B cell (primary cell): ENCODE data around the gene TMEM266.

Experiments used
- EZH2 ChIP-seq: IDR thresholded peaks from 2 replicates; pipeline ENCODE4 v1.6.1; 2012; ENCODE audit warnings: borderline replicate concordance, low read depth, mild to moderate bottlenecking, moderate library complexity, low read length; ENCODE audit not compliant: insufficient read depth, poor library complexity, severe bottlenecking
- TF ChIP-seq, protein P1 (sequence below): fragments of 200-600 bp; IDR thresholded peaks from one replicate; pipeline ENCODE4 v1.8.0; 2022; ENCODE audit warnings: antibody characterized with exemption, mild to moderate bottlenecking

- TF ChIP-seq, protein P1, sequence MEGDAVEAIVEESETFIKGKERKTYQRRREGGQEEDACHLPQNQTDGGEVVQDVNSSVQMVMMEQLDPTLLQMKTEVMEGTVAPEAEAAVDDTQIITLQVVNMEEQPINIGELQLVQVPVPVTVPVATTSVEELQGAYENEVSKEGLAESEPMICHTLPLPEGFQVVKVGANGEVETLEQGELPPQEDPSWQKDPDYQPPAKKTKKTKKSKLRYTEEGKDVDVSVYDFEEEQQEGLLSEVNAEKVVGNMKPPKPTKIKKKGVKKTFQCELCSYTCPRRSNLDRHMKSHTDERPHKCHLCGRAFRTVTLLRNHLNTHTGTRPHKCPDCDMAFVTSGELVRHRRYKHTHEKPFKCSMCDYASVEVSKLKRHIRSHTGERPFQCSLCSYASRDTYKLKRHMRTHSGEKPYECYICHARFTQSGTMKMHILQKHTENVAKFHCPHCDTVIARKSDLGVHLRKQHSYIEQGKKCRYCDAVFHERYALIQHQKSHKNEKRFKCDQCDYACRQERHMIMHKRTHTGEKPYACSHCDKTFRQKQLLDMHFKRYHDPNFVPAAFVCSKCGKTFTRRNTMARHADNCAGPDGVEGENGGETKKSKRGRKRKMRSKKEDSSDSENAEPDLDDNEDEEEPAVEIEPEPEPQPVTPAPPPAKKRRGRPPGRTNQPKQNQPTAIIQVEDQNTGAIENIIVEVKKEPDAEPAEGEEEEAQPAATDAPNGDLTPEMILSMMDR: no peak
- TF ChIP-seq EZH2: no peak
Measured at GRCh38 chr15:76135516-76135915, 75.7 kb downstream of the TMEM266 start.
